GM12878 (cell line): ENCODE data around the gene CD3E. TPM values are rescaled to one million over a fixed set of nuclear protein-coding genes. Genes with fewer than 3 reads are reported as not detected.

Experiments used
- ATAC-seq: fragments of 200-7000 bp; cut with Tn5 transposase; 3 replicates; pipeline ENCODE4 v1.9.1; 2020; ENCODE audit warnings: mild to moderate bottlenecking, moderate library complexity
- BruUV-seq: library from RNA; stranded (reverse); fragments of 400-500 nt; replicated peaks from 2 replicates; lab custom pipeline; 2021; lab: Mats Ljungman, UMichigan
- CTCF ChIA-PET: fragments of 300-600 bp; sonication (Branson Sonifier 250); formaldehyde crosslinking; extraction: SDS; loops from one replicate; lab custom pipeline; 2021; ENCODE audit warnings: inconsistent platforms; lab: Yijun Ruan, JAX
- POLR2A ChIA-PET: fragments of 350-600 bp; formaldehyde crosslinking; extraction: SDS; loops from one replicate; lab custom pipeline; 2021; ENCODE audit warnings: inconsistent platforms; lab: Charles Lee
- RAD21 ChIA-PET: fragments of 300-600 bp; sonication (Branson Sonifier 250); formaldehyde crosslinking; loops from one replicate; lab custom pipeline; 2023; ENCODE audit warnings: antibody characterized with exemption; ENCODE audit not compliant: unreplicated experiment; lab: Charles Lee
- SMC1A ChIA-PET: fragments of 300-600 bp; sonication (Branson Sonifier 250); formaldehyde crosslinking; loops from one replicate; lab custom pipeline; 2023; ENCODE audit not compliant: unreplicated experiment, uncharacterized antibody; lab: Charles Lee
- DNase-seq: peaks from one replicate; pipeline ENCODE4 v3.0.0-alpha.2; 2011; ENCODE audit warnings: low read depth, low spot score
- FAIRE-seq: peaks from 3 replicates; lab custom pipeline; 2011; peaks lifted over from hg19 to GRCh38; lab: Jason Lieb, UNC
- H2AFZ ChIP-seq: 2 replicates; pipeline ENCODE4 v1.6.0; 2011; ENCODE audit warnings: low read depth, low read length, control low read depth; ENCODE audit not compliant: control insufficient read depth
- H3K27ac ChIP-seq: 2 replicates; pipeline ENCODE4 v1.5.1; 2011; ENCODE audit warnings: control low read depth; ENCODE audit not compliant: control insufficient read depth, insufficient read depth
- H3K27me3 ChIP-seq, 2 experiments: replicated peaks in 1 of 2; 2 replicates each; pipeline versions ENCODE4 v1.6.0 to v1.6.1; 2011; ENCODE audit warnings: low read length in 1 of 2; ENCODE audit not compliant: control insufficient read depth in 2 of 2, insufficient read depth in 2 of 2
- H3K36me3 ChIP-seq, 2 experiments: 2 replicates each; pipeline ENCODE4 v1.5.1; 2011; ENCODE audit warnings: low read length in 1 of 2; ENCODE audit not compliant: control insufficient read depth in 2 of 2, insufficient read depth in 2 of 2
- H3K4me1 ChIP-seq: 2 replicates; pipeline ENCODE4 v1.6.1; 2011; ENCODE audit warnings: mild to moderate bottlenecking, low read length, moderate library complexity, mixed read lengths; ENCODE audit not compliant: control insufficient read depth, insufficient read depth
- H3K4me2 ChIP-seq: 2 replicates; pipeline ENCODE4 v1.6.0; 2011; ENCODE audit warnings: control low read depth; ENCODE audit not compliant: control insufficient read depth, insufficient read depth
- H3K4me3 ChIP-seq: fragments of 200-600 bp; sonication (generic); 2 replicates; pipeline ENCODE4 v1.5.1; 2016
- H3K79me2 ChIP-seq: 2 replicates; pipeline ENCODE4 v1.6.0; 2011; ENCODE audit warnings: low read length; ENCODE audit not compliant: control insufficient read depth, insufficient read depth
- H3K9ac ChIP-seq: 2 replicates; pipeline ENCODE4 v1.8.0; 2011; ENCODE audit warnings: low read length, control low read depth, mixed read lengths; ENCODE audit not compliant: control insufficient read depth, insufficient read depth
- H3K9me3 ChIP-seq: replicated peaks from 3 replicates; pipeline ENCODE4 v1.5.1; 2011; ENCODE audit warnings: mild to moderate bottlenecking, low read length; ENCODE audit not compliant: control insufficient read depth, insufficient read depth
- H4K20me1 ChIP-seq: 2 replicates; pipeline ENCODE4 v1.6.0; 2011; ENCODE audit not compliant: control insufficient read depth, insufficient read depth
- BCL11A ChIP-seq: IDR thresholded peaks from 2 replicates; pipeline ENCODE4 v1.6.1; 2011; ENCODE audit warnings: low read depth, low read length
- CHD1 ChIP-seq: IDR thresholded peaks from 2 replicates; pipeline ENCODE4 v1.6.1; 2012; ENCODE audit warnings: low read depth, low read length, improper control_type of control experiment
- DPF2 ChIP-seq: fragments of 450-650 bp; IDR thresholded peaks from 2 replicates; pipeline ENCODE4 v1.6.1; 2017; ENCODE audit warnings: mild to moderate bottlenecking
- FOS ChIP-seq: IDR thresholded peaks from 3 replicates; pipeline ENCODE4 v1.6.1; 2011; ENCODE audit warnings: borderline replicate concordance; ENCODE audit not compliant: insufficient read length; ENCODE audit errors: extremely low read depth
- FOXK2 ChIP-seq: fragments of 450-650 bp; IDR thresholded peaks from 2 replicates; pipeline ENCODE4 v1.6.1; 2017; ENCODE audit warnings: mild to moderate bottlenecking, moderate library complexity
- KDM1A ChIP-seq: fragments of 200-600 bp; sonication (generic); IDR thresholded peaks from 2 replicates; pipeline ENCODE4 v1.6.1; 2016; ENCODE audit warnings: borderline replicate concordance
- MEF2A ChIP-seq: IDR thresholded peaks from 2 replicates; pipeline ENCODE4 v1.6.1; 2011; ENCODE audit warnings: low read depth, mild to moderate bottlenecking, low read length, moderate library complexity; ENCODE audit not compliant: insufficient read depth
- PAX8 ChIP-seq: fragments of 450-650 bp; IDR thresholded peaks from 2 replicates; pipeline ENCODE4 v1.6.1; 2017; ENCODE audit warnings: mild to moderate bottlenecking, moderate library complexity
- RB1 ChIP-seq: fragments of 450-650 bp; formaldehyde crosslinking; IDR thresholded peaks from 2 replicates; pipeline ENCODE4 v1.6.1; 2017; ENCODE audit warnings: mild to moderate bottlenecking, borderline replicate concordance
- SKIL ChIP-seq: fragments of 450-650 bp; IDR thresholded peaks from 2 replicates; pipeline ENCODE4 v1.6.1; 2017; ENCODE audit warnings: mild to moderate bottlenecking, low read depth, inconsistent platforms; ENCODE audit not compliant: poor library complexity, severe bottlenecking
- TCF12 ChIP-seq: IDR thresholded peaks from 2 replicates; pipeline ENCODE4 v1.6.1; 2011; ENCODE audit warnings: low read depth, mild to moderate bottlenecking, low read length
- YY1 ChIP-seq: IDR thresholded peaks from 2 replicates; pipeline ENCODE4 v1.6.1; 2011; ENCODE audit warnings: low read depth, mild to moderate bottlenecking, low read length
- ZNF24 ChIP-seq: fragments of 450-650 bp; IDR thresholded peaks from 2 replicates; pipeline ENCODE4 v1.6.1; 2017; ENCODE audit warnings: antibody characterized with exemption, mild to moderate bottlenecking
- WGBS: methylation state at CpG from one replicate; pipeline ENCODE4 v1.1.6; 2016; ENCODE audit warnings: low lambda C conversion rate; ENCODE audit not compliant: insufficient replicate concordance, insufficient coverage; ENCODE audit errors: missing lambda C conversion rate; 5-methylcytosine and 5-hydroxymethylcytosine counted together
- in situ Hi-C: fragments of 300-500 bp; cut with MboI; formaldehyde crosslinking; loops from 9 replicates; pipeline ENCODE4 v1.14.3; 2018; ENCODE audit warnings: mixed read lengths
- intact Hi-C: fragments of 100-400 bp; cut with micrococcal nuclease; formaldehyde crosslinking; loops from one replicate; pipeline ENCODE4 v1.14.2; 2022; ENCODE audit not compliant: unreplicated experiment
- polyA plus RNA-seq, 11 experiments: library from polyadenylated mRNA; depleted of rRNA in 4 of 11; unstranded in 6 of 11; stranded (reverse) in 5 of 11; fragments of >200 nt; fragmentation: Nextera tagmentation in 4 of 11; fragmentation: Illumina TruSeq in 1 of 11; extraction: Ambion mirVana in 4 of 11; extraction: Trizol in 1 of 11; gene quantifications; 1 replicate in 1 of 11; 2 replicates in 10 of 11; pipeline versions ENCODE4 v1.2.1 to v1.2.3, GENCODE V29; 2011 to 2016; ENCODE audit warnings: inconsistent platforms in 2 of 11, missing spikeins in 2 of 11, low read depth in 1 of 11
- total RNA-seq, 4 experiments: library from RNA; depleted of rRNA in 3 of 4; stranded (reverse); fragments of >200 nt in 3 of 4; fragmentation: Illumina TruSeq in 1 of 4; extraction: Trizol in 1 of 4; gene quantifications; 2 replicates each; pipeline versions ENCODE4 v1.2.1 to v1.2.3, GENCODE V29; 2013 to 2021
- TF ChIP-seq, protein P1 (sequence below): fragments of 450-650 bp; formaldehyde crosslinking; IDR thresholded peaks from 2 replicates; pipeline ENCODE4 v1.4.0; 2020; ENCODE audit warnings: mild to moderate bottlenecking, moderate library complexity

CD3E gene
- total and polyA plus RNA-seq, 10 of the 15 experiments (the other 5 are each of a cell fraction or from before 2014, with no cell fraction given): 0.10 to 17.3 (median 3.8) TPM

DNA sequence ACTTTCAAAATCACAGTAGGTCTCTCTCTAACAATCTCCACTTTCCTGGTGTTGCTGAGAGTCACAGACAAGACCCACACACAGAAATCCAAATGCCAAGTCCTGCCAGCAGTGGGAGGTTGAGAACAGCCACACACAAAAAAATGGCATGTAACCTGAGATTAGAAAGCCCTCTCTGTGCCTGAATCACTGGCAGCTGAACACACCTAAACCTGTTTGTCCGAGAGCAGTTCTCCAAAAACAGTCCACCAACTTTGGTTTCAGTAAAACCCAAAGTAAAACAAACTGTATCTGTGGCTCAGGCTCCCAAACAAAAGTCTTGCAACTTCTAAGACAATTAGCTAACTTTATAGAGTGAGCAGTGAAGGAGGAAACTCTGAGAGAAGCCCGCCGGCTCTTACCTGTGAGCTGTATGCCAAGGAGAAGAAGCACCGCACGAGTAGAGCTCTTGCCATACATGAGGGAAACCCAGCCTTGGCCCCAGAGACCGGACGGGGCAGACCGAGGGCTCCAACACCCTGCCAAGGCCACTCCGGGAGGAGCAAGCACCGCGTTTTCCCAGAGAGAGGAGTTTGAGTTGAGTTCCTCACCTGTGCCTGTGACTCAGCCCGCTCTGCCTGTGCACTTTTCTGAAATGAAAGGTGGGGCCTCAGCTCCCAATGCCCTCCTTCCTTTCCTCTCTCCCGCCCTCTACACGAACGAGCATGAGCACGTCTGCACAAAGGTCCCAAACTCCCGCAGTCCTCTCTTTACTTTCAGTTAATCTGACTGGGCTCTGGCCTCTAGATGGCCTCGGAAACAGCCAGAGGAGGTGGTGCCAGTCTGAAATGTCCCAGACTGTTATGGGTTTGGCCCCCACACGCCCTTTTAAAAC is 40.6 kb upstream of the CD3E start, which contains the start of gene MPZL2:
TSS of gene MPZL2 (minus strand) at position 603 of the 874 bp plus-strand sequence. CDS start at position 459, 144 bp downstream.
- ChIA-PET POLR2A (interaction anchor here (1.1 to 1.3 kb wide), 2 partner anchors 21 to 23 kb away, joined by 3 read pairs; no protein-coding TSS in a partner anchor), RAD21 (interaction anchor here (1.4 to 2.0 kb wide), 3 partner anchors 14 to 66 kb away, joined by 3 to 10 read pairs (median 5); no protein-coding TSS in a partner anchor), CTCF (interaction anchor here (0.6 to 5.3 kb wide), 7 partner anchors 11 to 92 kb away, joined by 3 to 35 read pairs (median 4); partner anchors contain the start of gene MPZL3), SMC1A (interaction anchor here (0.7 to 10.2 kb wide), 9 partner anchors 14 to 107 kb away, joined by 3 to 56 read pairs (median 4); no protein-coding TSS in a partner anchor)
- DNase-seq: no peak
- no peak for TF ChIP-seq KDM1A
- TF ChIP-seq SKIL: no peak
- no peak for TF ChIP-seq FOXK2
- TF ChIP-seq TCF12: no peak
- no peak for TF ChIP-seq CHD1
- TF ChIP-seq RB1: no peak
- TF ChIP-seq ZNF24: no peak
- TF ChIP-seq MEF2A: no peak
- TF ChIP-seq, protein P1, sequence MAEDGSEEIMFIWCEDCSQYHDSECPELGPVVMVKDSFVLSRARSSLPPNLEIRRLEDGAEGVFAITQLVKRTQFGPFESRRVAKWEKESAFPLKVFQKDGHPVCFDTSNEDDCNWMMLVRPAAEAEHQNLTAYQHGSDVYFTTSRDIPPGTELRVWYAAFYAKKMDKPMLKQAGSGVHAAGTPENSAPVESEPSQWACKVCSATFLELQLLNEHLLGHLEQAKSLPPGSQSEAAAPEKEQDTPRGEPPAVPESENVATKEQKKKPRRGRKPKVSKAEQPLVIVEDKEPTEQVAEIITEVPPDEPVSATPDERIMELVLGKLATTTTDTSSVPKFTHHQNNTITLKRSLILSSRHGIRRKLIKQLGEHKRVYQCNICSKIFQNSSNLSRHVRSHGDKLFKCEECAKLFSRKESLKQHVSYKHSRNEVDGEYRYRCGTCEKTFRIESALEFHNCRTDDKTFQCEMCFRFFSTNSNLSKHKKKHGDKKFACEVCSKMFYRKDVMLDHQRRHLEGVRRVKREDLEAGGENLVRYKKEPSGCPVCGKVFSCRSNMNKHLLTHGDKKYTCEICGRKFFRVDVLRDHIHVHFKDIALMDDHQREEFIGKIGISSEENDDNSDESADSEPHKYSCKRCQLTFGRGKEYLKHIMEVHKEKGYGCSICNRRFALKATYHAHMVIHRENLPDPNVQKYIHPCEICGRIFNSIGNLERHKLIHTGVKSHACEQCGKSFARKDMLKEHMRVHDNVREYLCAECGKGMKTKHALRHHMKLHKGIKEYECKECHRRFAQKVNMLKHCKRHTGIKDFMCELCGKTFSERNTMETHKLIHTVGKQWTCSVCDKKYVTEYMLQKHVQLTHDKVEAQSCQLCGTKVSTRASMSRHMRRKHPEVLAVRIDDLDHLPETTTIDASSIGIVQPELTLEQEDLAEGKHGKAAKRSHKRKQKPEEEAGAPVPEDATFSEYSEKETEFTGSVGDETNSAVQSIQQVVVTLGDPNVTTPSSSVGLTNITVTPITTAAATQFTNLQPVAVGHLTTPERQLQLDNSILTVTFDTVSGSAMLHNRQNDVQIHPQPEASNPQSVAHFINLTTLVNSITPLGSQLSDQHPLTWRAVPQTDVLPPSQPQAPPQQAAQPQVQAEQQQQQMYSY (CRISPR knock-in tag): no peak
- no peak for TF ChIP-seq YY1
- TF ChIP-seq FOS: no peak
- no peak for TF ChIP-seq PAX8
- no peak for TF ChIP-seq BCL11A
- TF ChIP-seq DPF2: no peak
- peak; percentile 70 for ATAC-seq
- H3K27ac ChIP-seq: no peak within 1 kb of the TSS
- no peaks in the 10 kb centered on the region for H4K20me1 ChIP-seq
- peaks cover 0 to 13% of the 10 kb centered on the region in 2 experiments; a peak in 1 of 4 replicates for H3K27me3 ChIP-seq
- H3K36me3 ChIP-seq: no peaks in the 10 kb centered on the region
- in situ Hi-C loops: no loop called here
- no peak for FAIRE-seq
- peak within 1 kb of the TSS; percentile 20 for H2AFZ ChIP-seq
- peak within 1 kb of the TSS; percentile 69 for H3K4me2 ChIP-seq
- no peaks in the 10 kb centered on the region for H3K79me2 ChIP-seq
- H3K4me1 ChIP-seq: peaks cover 9% of the 10 kb centered on the region
- H3K9ac ChIP-seq: no peak within 1 kb of the TSS
- intact Hi-C loops: no loop called here
- H3K9me3 ChIP-seq: no peaks in the 10 kb centered on the region; the same call in 2 of the 3 replicates
- WGBS: 10% methylated on average over 19 of the region's 19 CpGs
- BruUV-seq: no TSS peak
- H3K4me3 ChIP-seq: no peak within 1 kb of the TSS
